Measurements from ENCODE around the gene RHOC. TPM values are rescaled to one million over a fixed set of nuclear protein-coding genes. Genes with fewer than 3 reads are reported as not detected.

RHOC gene
- total and polyA plus RNA-seq, 4 experiments from 2014 or later = 6.1 to 26.4 (median 12.4) TPM

DNA sequence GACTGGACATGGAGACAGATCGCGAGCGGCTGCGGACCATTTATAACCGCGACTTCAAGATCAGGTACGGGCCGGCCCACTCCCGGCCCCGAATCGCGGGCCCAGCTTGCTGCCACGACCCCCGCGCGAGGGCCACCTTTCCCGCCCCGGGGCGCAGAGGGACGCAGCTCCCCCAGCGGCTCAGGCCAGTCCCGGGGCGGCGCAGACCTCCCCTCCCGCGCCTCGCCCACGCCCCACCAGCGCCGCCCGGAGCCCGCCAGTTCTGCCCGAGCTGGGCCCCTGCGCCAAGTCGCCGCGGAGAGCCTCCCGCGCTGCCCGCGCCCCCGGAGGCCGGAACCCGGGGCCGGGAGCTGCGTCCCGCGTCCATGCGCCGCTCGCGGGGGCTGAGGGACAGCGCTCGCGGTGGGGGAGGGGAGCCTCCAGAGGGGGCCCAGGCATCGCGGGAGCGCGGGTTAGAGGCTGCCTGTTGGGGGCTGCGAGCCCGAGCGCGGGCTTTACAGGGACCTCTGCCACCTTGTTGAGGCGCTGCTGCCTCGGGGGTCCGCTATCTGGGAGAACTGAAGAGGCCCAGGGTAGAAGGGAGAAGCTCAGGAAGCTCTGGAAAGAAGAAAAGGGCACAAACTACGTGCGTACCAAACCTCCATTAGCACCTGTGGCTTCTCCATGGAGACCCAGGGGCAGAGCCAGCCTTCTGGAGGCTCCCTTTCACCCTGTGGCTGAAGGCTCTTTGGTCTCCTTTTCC, 31.8 kb downstream of the RHOC start:
- Mint-ChIP-seq H3K4me1 (peaks cover 43 to 69% (median 54%) of the 10 kb centered on the region in 4 donors), H3K4me3 (peak overlapping the region; percentile 96 to 98 (median 97)), H3K36me3 (peaks cover 19 to 33% of the 10 kb centered on the region in 2 donors), H3K27ac (peak overlapping the region; percentile 93 to 98 (median 97)), H3K9me3 (no peaks in the 10 kb centered on the region), H3K27me3 (no peaks in the 10 kb centered on the region)
- Histone ChIP-seq H3K36me3 (ENCODE audit: insufficient read depth, low read length) (peaks cover 8% of the 10 kb centered on the region), H3K4me1 (ENCODE audit: insufficient read depth, low read length) (peaks cover 54% of the 10 kb centered on the region), H3K27me3 (ENCODE audit: insufficient read depth, low read length) (no peaks in the 10 kb centered on the region), H3K27ac (ENCODE audit: low read depth, low read length) (peak overlapping the region; percentile 86), H3K9me3 (ENCODE audit: control insufficient read depth in 1 of 2, low read length in 2 of 2) (no peaks in the 10 kb centered on the region), H3K4me3 (ENCODE audit: low read length in 2 of 2) (peak overlapping the region; percentile 71 to 82)
- peak in 4 of 5 donors; percentile 39 to 53 (median 42) for DNase-seq
- CTCF ChIA-PET (ENCODE audit: partially characterized antibody) = interaction anchor here (0.8 to 4.6 kb wide), 14 partner anchors 11 to 398 kb away, joined by 3 to 27 read pairs (median 5); partner anchors contain the start of genes LRIG2 and PPM1J
- POLR2A ChIA-PET (ENCODE audit: partially characterized antibody) = interaction anchor here (0.6 to 3.3 kb wide), 23 partner anchors 11 to 201 kb away, joined by 3 to 84 read pairs (median 5); partner anchors contain the start of genes CAPZA1, PPM1J and ST7L
- intact Hi-C loops (cut with micrococcal nuclease) = loop anchor here (1.0 to 2.0 kb wide), 4 partner anchors 25 to 56 kb away; partner anchors contain the start of genes CAPZA1, PPM1J and ST7L

- Histone ChIP-seq H3K27me3 (ENCODE audit: insufficient read depth, low read length) (no peaks in the 10 kb centered on the region), H3K36me3 (ENCODE audit: insufficient read depth, low read length) (peaks cover 14% of the 10 kb centered on the region), H3K27ac (ENCODE audit: low read depth, low read length) (peak within 1 kb of the TSS; percentile 86), H3K4me1 (ENCODE audit: insufficient read depth, low read length) (peaks cover 53% of the 10 kb centered on the region), H3K4me3 (ENCODE audit: low read length in 2 of 2) (peak within 1 kb of the TSS; percentile 71 to 82), H3K9me3 (ENCODE audit: control insufficient read depth in 1 of 2, low read length in 2 of 2) (no peaks in the 10 kb centered on the region)
- intact Hi-C loops (cut with micrococcal nuclease) = loop anchor here (1.0 to 2.0 kb wide), 3 partner anchors 30 to 55 kb away; partner anchors contain the start of genes CAPZA1, PPM1J and ST7L
- peak; percentile 59 to 74 (median 64) for DNase-seq
- Mint-ChIP-seq H3K4me1 (peaks cover 40 to 65% (median 52%) of the 10 kb centered on the region in 4 donors), H3K27ac (peak within 1 kb of the TSS; percentile 93 to 98 (median 97)), H3K9me3 (no peaks in the 10 kb centered on the region), H3K4me3 (peak within 1 kb of the TSS; percentile 96 to 98 (median 97)), H3K36me3 (peaks cover 21 to 36% of the 10 kb centered on the region in 2 donors), H3K27me3 (no peaks in the 10 kb centered on the region)
- POLR2A ChIA-PET (ENCODE audit: partially characterized antibody) = interaction anchor here (0.6 to 3.3 kb wide), 24 partner anchors 10 to 201 kb away, joined by 3 to 84 read pairs (median 5); partner anchors contain the start of genes CAPZA1, PPM1J and ST7L
- CTCF ChIA-PET (ENCODE audit: partially characterized antibody) = interaction anchor here (0.8 to 4.6 kb wide), 13 partner anchors 10 to 398 kb away, joined by 3 to 27 read pairs (median 5); partner anchors contain the start of genes LRIG2 and PPM1J
Observed at GRCh38 chr1:112674440-112674985, 32.4 kb downstream of the RHOC start, which contains the start of gene MOV10. Gene MOV10 (plus strand): TSS chr1:112674659. CDS start chr1:112674913, 254 bp downstream.

DNA sequence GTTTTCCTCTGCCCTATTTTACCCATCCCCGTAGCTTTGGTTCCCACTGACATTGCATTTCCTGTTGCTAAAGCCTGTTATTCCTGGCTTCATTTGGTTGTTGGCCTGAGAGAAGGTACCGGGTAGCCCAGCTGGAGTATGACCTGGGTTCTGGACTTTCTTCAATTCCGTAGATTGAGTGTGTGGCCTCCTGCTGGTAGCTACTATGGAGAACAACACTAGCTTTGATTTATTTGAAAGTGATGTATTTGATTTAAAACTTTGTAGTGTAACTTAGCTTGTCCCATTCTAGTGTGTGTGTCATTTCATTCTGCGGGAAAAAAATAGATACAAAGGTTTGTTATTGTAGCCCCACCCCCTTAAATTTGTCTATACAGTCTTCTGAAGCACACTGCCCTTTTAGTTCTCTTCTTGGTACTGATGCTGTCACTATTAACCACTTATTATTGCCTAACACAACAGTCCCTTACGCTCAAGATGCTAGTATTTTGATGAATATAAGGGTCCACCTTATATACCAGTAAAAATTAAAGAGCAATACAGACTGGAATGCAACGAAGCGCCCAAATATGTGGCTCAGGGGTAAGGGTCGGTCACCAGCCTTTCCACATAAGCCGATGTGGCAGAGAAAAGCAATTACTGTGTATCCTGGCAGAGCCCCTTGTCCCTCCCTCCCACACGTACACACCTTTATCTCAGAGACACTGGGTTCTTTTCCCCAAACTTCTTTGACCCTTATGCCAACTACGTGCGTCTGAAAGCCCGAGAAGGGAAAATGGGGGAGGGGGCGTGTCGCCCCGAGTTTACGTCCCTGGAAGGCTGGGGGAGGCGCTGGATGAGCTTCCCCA, 33.1 kb downstream of the RHOC start:
- H3K27me3 ChIP-seq (ENCODE audit: insufficient read depth, low read length) = no peaks in the 10 kb centered on the region
- intact Hi-C loops (cut with micrococcal nuclease) = loop anchor here (1.0 to 2.0 kb wide), 3 partner anchors 31 to 55 kb away; partner anchors contain the start of genes CAPZA1, PPM1J and ST7L
- peaks cover 50% of the 10 kb centered on the region for H3K4me1 ChIP-seq (ENCODE audit: insufficient read depth, low read length)
- H3K4me3 Mint-ChIP-seq = peak overlapping the region; percentile 96 to 98 (median 97)
- H3K36me3 ChIP-seq (ENCODE audit: insufficient read depth, low read length) = peaks cover 20% of the 10 kb centered on the region
- H3K4me1 Mint-ChIP-seq = peaks cover 37 to 65% (median 51%) of the 10 kb centered on the region in 4 donors
- H3K27me3 Mint-ChIP-seq = no peaks in the 10 kb centered on the region
- POLR2A ChIA-PET (ENCODE audit: partially characterized antibody) = interaction anchor here (0.7 to 3.3 kb wide), 19 partner anchors 10 to 172 kb away, joined by 3 to 84 read pairs (median 6); partner anchors contain the start of genes CAPZA1, PPM1J and ST7L
- peak in 4 of 5 donors; percentile 24 to 35 (median 28) for DNase-seq
- CTCF ChIA-PET (ENCODE audit: partially characterized antibody) = interaction anchor here (0.6 to 4.6 kb wide), 18 partner anchors 9 to 399 kb away, joined by 3 to 27 read pairs (median 4); partner anchors contain the start of genes LRIG2 and PPM1J
- peaks cover 28 to 41% of the 10 kb centered on the region in 2 donors for H3K36me3 Mint-ChIP-seq
- peak overlapping the region; percentile 93 to 98 (median 97) for H3K27ac Mint-ChIP-seq
- peak overlapping the region; percentile 71 to 82 for H3K4me3 ChIP-seq (ENCODE audit: low read length in 2 of 2)
- peak overlapping the region; percentile 86 for H3K27ac ChIP-seq (ENCODE audit: low read depth, low read length)
- H3K9me3 ChIP-seq (ENCODE audit: control insufficient read depth in 1 of 2, low read length in 2 of 2) = no peaks in the 10 kb centered on the region
- H3K9me3 Mint-ChIP-seq = no peaks in the 10 kb centered on the region

DNA sequence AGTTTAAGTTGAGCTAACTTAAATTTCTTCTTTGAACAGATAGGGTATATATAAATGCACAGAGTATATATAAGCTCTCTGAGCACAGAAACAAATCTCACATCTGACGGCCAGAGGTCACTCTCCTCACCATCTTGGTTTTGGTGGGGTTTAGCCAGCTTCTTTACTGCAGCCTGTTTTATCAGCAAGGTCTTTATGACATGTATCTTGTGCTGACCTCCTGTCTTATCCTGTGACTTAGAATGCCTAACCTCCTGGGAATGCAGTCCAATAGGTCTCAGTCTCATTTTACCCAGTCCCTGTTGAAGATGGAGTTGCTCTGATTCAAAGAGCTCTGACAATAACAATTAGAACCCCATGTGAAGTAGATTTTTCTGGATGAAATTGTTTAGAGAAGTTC, 34.1 kb downstream of the RHOC start:
- Mint-ChIP-seq H3K36me3 (peaks cover 32 to 46% of the 10 kb centered on the region in 2 donors), H3K4me1 (peaks cover 32 to 63% (median 49%) of the 10 kb centered on the region in 4 donors), H3K9me3 (no peaks in the 10 kb centered on the region), H3K27me3 (no peaks in the 10 kb centered on the region), H3K4me3 (peak overlapping the region in 6 of 8 donors; percentile 18 to 97 (median 58)), H3K27ac (peak overlapping the region; percentile 24 to 98 (median 93))
- H3K36me3 ChIP-seq (ENCODE audit: insufficient read depth, low read length) = peaks cover 21% of the 10 kb centered on the region
- no peak for DNase-seq
- peaks cover 52% of the 10 kb centered on the region for H3K4me1 ChIP-seq (ENCODE audit: insufficient read depth, low read length)
- H3K27me3 ChIP-seq (ENCODE audit: insufficient read depth, low read length) = no peaks in the 10 kb centered on the region
- ChIA-PET POLR2A (ENCODE audit: partially characterized antibody) (interaction anchor here (1.0 to 3.2 kb wide), 8 partner anchors 12 to 55 kb away, joined by 3 to 26 read pairs (median 9); partner anchors contain the start of genes PPM1J and ST7L), CTCF (ENCODE audit: partially characterized antibody) (interaction anchor here (0.7 to 4.6 kb wide), 9 partner anchors 9 to 400 kb away, joined by 3 to 27 read pairs (median 5); partner anchors contain the start of genes LRIG2 and PPM1J)
- H3K27ac ChIP-seq (ENCODE audit: low read depth, low read length) = no peak overlapping the region
- intact Hi-C loops (cut with micrococcal nuclease) = no loop called here
- H3K4me3 ChIP-seq (ENCODE audit: low read length in 2 of 2) = no peak overlapping the region
- no peaks in the 10 kb centered on the region for H3K9me3 ChIP-seq (ENCODE audit: control insufficient read depth in 1 of 2, low read length in 2 of 2)

DNA sequence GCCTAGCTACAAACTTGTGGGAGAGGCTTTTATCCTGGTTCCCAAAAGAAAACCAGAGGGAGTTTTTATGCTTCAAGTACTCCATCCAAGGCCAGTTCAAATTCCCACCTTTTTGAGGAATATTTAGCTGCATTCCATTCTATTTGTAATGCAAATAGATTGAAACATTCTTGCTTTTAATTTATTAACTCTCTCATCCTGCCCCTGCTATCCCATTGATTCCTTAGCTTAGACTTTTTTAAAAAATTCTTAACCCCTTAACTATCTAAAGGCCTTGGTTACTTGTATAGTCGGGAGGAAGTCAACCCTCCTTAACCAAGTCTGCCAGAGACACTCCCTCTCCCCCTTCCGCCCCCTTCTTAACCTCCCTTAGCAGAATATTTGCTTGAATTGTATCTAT, 34.9 kb downstream of the RHOC start:
- peak overlapping the region in 4 of 7 donors; percentile 67 to 93 (median 74) for H3K27ac Mint-ChIP-seq
- peaks cover 44% of the 10 kb centered on the region for H3K4me1 ChIP-seq (ENCODE audit: insufficient read depth, low read length)
- ChIA-PET CTCF (ENCODE audit: partially characterized antibody) (interaction anchor here (1.2 to 4.6 kb wide), 6 partner anchors 11 to 170 kb away, joined by 3 to 27 read pairs (median 4); partner anchors contain the start of gene PPM1J), POLR2A (ENCODE audit: partially characterized antibody) (interaction anchor here (0.6 to 2.0 kb wide), 5 partner anchors 21 to 1909 kb away, joined by 3 to 10 read pairs (median 3); partner anchors contain the start of genes BCAS2, PPM1J and ST7L)
- no peak overlapping the region for H3K27ac ChIP-seq (ENCODE audit: low read depth, low read length)
- peaks cover 36 to 54% of the 10 kb centered on the region in 2 donors for H3K36me3 Mint-ChIP-seq
- H3K9me3 Mint-ChIP-seq = no peaks in the 10 kb centered on the region
- H3K4me3 ChIP-seq (ENCODE audit: low read length in 2 of 2) = no peak overlapping the region
- H3K27me3 ChIP-seq (ENCODE audit: insufficient read depth, low read length) = no peaks in the 10 kb centered on the region
- peaks cover 32 to 63% (median 48%) of the 10 kb centered on the region in 4 donors for H3K4me1 Mint-ChIP-seq
- H3K36me3 ChIP-seq (ENCODE audit: insufficient read depth, low read length) = peaks cover 29% of the 10 kb centered on the region
- no peak for DNase-seq
- intact Hi-C loops (cut with micrococcal nuclease) = no loop called here
- H3K9me3 ChIP-seq (ENCODE audit: control insufficient read depth in 1 of 2, low read length in 2 of 2) = no peaks in the 10 kb centered on the region
- no peaks in the 10 kb centered on the region for H3K27me3 Mint-ChIP-seq
- H3K4me3 Mint-ChIP-seq = no peak overlapping the region

- H3K27me3 Mint-ChIP-seq = no peaks in the 10 kb centered on the region
- Histone ChIP-seq H3K36me3 (ENCODE audit: insufficient read depth, low read length) (peaks cover 53% of the 10 kb centered on the region), H3K27me3 (ENCODE audit: insufficient read depth, low read length) (no peaks in the 10 kb centered on the region), H3K9me3 (ENCODE audit: control insufficient read depth in 1 of 2, low read length in 2 of 2) (no peaks in the 10 kb centered on the region), H3K4me3 (ENCODE audit: low read length in 2 of 2) (no peak overlapping the region), H3K4me1 (ENCODE audit: insufficient read depth, low read length) (peaks cover 14% of the 10 kb centered on the region), H3K27ac (ENCODE audit: low read depth, low read length) (no peak overlapping the region)
- H3K4me1 Mint-ChIP-seq = peaks cover 12 to 35% (median 19%) of the 10 kb centered on the region in 4 donors
- H3K27ac Mint-ChIP-seq = peak overlapping the region; percentile 49 to 93 (median 70)
- ChIA-PET POLR2A (ENCODE audit: partially characterized antibody) (no interaction called here), CTCF (ENCODE audit: partially characterized antibody) (no interaction called here)
- intact Hi-C loops (cut with micrococcal nuclease) = no loop called here
- no peak overlapping the region for H3K4me3 Mint-ChIP-seq
- H3K36me3 Mint-ChIP-seq = peaks cover 55 to 79% of the 10 kb centered on the region in 2 donors
- no peak for DNase-seq
- no peaks in the 10 kb centered on the region for H3K9me3 Mint-ChIP-seq
Observed at GRCh38 chr1:112666946-112667345, 40.0 kb downstream of the RHOC start.

Measured in CD4-positive, alpha-beta memory T cell (primary cell).